Skeletal muscle cell (primary cell): Measurements from ENCODE around the gene FES.
"Not testable (repeated sequence)": the region's sequence is repeated elsewhere in the genome, so short reads cannot be mapped to it uniquely, and the experiment has no call there.

ENCODE experiments used
- DNase-seq: peaks from one replicate; pipeline ENCODE4 v3.0.0-alpha.2; 2010; ENCODE audit warnings: low read depth
- H3K4me3 ChIP-seq: 2 replicates; pipeline ENCODE4 v1.5.1; 2011; ENCODE audit warnings: low read depth, mild to moderate bottlenecking, control low read depth, low read length, moderate library complexity

Gene FES

DNA sequence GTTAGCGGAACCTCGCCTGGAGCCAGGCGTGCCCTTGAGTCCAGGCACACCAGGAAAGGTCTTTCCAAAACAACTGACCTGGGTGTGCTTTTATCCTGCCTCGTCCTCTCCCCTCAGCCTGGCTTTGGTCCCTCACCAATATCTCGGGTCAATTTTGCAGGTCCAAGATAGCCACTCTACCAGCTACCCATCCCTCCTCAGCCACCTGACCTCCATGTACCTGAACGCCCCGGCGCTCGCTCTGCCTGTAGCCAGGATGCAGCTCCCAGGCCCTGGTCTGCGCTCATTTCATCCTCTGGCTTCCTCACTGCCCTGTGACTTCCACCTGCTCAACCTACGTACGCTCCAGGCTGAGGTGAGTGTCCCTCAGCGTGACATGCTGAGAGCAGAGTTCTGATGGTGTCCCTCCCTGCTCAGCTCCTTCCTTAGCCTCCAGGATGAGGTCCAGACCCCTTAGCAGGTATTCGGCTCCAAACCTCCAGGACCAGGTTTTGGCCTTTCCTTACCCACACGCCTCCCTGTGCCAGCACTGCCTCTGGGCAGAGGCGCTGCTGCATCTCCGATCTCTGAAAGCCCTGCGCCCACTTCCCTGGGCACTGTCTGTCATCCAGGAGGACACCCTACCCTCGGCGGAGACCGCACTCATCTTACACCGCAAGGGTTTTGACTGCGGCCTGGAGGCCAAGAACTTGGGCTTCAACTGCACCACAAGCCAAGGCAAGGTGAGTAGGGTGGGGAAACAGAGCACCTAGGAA is 33.9 kb downstream of the FES start:
- DNase-seq = no peak
- H3K4me3 ChIP-seq = no peak overlapping the region

DNA sequence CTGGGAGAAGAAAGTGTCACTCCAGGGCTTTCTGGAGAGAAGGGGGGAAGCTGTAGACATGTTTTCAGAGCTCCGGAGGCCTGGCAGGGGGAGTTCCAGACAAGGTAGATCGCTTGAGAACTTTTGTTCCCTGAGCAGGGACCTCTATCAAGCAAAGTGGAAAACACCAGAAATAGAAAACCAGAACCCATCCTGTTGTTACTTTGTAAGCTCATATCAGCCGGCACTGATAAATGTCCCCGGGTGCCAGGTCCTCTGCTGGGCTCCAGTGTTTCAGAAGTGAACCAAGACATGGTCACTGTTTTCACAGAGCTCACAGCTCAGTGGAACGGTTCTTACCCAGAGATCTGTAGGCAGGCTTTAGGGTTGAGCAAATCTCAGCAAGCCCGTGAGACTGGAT is 34.5 kb downstream of the FES start:
- no peak for DNase-seq
- no peak overlapping the region for H3K4me3 ChIP-seq

DNA sequence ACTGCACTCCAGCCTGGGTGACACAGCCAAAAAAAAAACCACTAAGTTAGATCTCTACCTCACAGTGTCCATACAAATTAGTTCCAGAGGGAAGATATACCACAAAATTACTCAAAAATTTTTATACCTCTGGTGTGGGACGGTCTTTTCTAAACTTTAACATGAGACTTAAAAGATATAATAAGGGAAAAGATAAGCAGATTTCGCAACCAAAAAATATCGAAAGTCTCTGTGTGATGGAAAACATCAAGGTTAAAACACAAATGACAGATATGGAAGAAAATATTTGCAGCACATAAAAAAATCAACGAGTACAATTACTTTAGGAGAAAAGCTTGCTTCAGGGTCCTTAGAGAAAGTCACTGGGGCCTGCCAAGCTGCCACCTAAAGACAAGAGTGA is 37.6 kb downstream of the FES start:
- DNase-seq = no peak
- no peak overlapping the region for H3K4me3 ChIP-seq

DNA sequence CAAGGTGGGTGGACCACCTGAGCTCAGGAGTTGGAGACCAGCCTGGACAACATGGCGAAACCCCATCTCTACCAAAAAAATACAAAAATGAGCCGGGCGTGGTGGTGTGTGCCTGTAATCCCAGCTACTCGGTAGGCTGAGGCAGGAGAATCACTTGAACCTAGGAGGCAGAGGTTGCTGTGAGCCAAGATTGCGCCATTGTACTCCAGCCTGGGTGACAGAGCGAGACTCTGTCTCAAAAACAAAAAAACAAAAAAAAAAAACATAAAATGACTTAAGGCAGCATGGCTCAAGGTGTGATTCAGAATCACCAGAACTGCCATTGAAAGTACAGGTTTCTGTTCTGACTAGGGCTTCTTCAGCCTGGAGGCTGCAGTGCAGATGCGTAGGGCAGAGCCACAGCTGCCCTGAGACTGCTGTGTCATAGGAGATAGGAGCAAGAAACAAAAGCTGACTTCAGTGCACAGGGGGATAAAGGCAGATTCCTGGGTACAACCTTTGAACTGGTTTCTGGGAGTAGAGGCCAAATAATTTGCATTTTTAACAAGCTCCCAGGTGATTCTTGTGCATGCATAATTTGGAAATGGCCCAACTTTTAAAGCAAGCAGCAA is 38.5 kb downstream of the FES start:
- DNase-seq, H3K4me3 ChIP-seq: not testable (repeated sequence)

DNA sequence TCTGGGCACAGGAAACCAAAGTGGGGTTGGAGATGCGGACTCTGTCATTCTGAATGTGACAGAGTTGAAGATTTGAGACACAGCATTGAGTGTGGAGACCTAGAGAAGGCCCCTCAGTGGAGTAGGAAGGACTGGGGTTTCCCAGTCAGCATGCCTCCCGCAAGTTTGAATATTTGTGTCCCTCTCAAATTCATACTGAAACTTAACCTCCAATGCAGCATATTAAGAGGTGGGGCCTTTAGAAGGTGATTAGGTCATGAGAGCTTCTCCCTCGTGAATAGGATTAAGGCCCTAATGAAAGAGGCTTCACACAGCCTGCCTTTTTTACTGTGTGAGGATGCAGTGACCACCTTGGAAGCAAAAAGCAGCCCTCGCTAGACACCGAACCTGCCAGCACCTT is 40.1 kb downstream of the FES start:
- no peak for DNase-seq
- H3K4me3 ChIP-seq = no peak overlapping the region

DNA sequence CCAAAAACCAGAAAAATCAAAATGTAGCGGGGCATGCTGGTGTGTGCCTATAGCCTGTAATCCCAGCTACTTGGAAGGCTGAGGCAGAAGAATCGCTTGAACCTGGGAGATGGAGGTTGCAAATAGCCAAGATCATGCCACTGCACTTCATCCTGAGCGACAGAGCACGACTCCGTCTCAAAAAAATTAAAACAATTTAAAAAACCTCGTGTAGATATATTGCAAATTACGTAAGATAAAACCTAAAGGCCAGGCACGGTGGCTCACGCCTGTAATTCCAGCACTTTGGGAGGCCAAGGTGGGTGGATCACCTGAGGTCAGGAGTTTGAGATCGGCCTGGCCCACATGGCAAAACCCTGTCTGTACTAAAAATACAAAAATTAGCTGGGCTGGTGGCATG is 42.5 kb downstream of the FES start:
- DNase-seq, H3K4me3 ChIP-seq: not testable (repeated sequence)

DNA sequence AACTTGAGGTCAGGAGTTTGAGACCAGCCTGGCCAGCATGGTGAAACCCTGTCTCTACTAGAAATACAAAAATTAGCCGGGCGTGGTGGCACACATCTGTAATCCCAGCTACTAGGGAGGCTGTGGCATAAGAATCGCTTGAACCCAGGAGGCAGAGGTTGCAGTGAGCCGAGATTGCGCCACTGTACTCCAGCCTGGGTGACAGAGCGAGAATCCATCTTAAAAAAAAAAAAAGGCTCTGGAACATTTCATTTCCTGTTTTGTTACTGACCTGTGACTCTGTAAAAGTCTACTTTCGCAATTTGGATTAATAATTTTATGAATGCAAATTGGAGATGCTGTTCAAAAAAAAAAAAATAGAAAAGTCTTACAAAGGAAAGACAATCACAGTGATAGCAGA is 43.8 kb downstream of the FES start:
- H3K4me3 ChIP-seq, DNase-seq: not testable (repeated sequence)

DNA sequence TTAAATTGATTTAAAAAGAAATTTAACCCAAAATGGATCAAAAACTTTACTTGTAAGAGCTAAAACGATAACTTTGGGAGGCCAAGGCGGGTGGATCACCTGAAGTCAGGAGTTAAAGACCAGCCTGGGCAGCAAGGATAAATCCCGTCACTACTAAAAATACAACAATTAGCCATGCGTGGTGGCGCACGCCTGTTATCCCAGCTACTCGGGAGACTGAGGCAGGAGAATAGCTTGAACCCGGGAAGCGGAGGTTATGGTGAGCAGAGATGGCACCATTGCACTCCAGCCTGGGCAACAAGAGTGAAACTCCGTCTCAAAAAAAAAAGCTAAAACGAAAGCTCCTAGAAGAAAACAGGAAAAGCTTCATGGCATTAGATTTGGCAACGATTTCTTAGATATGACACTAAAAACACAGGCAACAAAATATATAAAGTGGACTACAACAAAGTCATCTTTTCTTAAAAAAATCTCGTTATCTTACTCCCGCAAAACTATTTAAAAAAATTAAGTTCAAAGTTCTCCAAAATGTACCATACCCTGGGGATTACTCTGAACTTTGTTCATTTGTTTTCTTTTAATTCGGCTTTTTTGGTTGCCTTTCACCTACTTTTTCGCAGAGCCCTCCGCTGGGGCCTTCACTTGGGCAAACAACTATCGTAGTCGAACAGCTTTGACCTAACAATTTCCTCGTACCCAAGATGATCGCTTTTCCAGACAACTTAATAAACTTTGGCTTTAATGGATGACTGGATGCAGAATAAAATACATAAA is 45.1 kb downstream of the FES start:
- DNase-seq = no peak
- H3K4me3 ChIP-seq = peak overlapping the region; percentile 58

DNA sequence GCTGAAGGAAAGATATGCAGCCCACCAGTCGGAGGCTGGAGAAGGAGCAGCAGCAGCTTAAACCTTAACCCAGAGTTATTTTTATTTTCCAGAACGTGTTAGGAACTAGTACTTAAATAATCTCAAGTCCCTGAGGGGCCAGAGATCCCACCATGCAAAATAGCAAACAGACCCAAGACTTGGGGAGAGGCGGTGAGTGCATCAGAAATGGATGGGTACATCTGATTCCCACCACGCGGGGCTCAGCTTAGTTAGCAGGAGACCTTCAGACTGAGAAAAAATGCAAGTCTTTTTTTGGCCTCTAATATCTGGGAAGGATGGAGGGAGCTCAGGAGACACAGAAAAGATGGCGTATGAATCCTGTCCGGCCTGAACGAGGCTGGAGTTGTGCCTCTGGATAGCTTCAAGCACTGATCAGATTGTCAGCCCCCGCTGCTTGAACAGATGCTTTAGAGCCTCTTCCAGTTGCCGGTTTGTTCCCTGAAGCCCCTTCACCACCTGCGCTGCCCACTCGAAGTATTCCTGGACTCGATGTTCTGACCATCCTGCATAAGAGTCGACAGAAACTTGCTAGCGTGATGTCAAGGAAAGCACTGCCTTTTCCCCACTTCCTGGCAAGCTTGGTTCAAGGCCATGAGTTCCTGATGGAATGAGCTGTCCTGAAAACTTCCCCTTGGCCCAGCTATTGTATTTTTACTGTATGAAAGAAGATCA is 46.7 kb downstream of the FES start:
- no peak for DNase-seq
- H3K4me3 ChIP-seq = no peak overlapping the region

DNA sequence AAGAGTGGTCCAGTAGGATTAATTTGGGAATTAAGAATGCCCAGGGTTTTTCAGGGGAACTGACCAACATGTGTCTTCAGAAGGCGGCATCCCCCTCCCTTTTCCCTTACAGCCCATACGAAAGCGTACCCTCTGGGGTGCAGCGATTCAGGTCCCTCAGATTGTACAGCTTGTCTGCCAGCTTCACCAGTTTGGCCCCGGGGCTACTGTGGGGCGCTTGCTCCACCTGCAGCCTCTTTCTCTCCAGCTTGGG is 47.2 kb downstream of the FES start:
- no peak for DNase-seq
- peak overlapping the region; percentile 71 for H3K4me3 ChIP-seq

DNA sequence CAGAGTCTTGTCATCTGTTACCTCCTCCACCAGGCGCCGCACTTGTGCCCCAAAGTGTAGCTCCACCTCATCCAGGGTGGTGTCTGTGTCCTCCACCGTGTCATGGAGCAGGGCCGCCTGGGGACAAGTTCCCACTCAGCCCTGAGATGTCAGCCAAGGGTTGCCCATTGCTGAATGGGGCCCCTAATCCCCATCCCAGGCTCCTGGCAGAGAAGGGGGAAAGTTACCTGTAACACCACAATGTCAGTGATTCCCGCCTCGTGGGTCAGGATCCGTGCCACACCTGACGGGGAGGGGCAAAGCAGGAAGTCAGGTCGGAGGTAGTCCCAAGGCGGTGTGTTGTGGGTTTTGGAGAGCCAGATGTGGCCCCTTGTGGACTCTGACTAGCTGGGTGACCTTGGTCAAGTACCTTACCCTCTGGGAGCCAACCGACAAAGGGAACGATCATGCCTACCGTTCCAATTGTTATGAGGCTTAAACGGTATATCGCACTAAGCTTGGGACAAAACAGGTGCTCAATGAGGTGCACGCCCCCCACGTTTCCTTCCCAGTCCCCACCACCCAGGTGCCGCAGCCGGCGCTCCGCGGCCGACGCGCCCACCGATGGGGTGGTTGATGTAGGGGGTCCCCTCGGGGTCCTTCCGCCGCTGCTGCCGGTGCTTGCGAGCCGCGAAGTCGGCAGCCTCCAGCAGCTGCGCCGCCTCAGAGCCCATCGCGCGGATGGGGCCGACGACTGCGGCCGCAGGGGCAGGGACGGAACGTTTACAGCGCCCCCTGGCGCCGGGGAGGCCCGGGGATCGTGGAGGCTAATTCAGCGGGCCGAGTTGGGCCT is 47.7 kb downstream of the FES start, which contains the start of gene HDDC3:
Gene HDDC3 (minus strand): TSS at position 722 of the 832 bp plus-strand sequence. CDS start 9 bp downstream, at position 713.
- H3K4me3 ChIP-seq = peak within 1 kb of the TSS; percentile 71
- DNase-seq = peak; percentile 33

DNA sequence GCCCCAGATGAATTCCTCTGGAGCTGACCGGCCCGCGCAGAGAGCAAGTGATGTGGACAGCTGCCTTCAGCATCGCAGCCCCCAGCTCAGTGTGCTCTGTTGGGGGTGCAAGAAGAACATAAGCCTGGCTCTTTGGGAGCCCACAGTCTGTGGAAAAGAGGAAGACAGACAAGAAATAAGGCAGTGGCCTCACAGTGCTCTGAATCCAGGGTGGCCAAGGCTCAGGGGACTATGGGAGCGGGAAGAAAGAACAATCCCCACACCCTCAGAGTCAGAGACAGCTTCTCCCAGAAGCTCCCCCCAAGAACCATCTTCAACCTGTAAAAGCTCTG is 48.3 kb downstream of the FES start:
- DNase-seq = no peak
- H3K4me3 ChIP-seq = peak overlapping the region; percentile 71

DNA sequence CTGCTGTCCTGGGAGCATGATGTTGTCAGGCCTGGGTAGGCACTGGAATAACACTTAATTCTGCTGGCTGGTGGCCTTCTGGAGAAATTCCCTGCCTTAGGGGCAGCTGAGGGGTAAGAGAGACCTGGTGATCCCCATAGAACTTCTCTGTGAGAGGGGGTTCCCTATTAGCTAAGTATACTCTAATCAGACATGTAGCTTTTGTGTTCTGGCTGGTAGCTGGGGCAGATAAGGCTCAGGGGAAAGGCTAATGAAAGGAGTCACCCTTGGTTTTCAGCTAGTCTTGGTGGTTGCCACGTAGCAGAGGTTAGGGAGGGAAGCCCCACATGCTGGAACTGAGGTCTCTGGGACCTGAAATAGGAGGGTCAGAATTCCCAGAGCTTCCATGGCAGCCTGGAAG is 49.0 kb downstream of the FES start:
- DNase-seq = no peak
- H3K4me3 ChIP-seq = no peak overlapping the region

DNA sequence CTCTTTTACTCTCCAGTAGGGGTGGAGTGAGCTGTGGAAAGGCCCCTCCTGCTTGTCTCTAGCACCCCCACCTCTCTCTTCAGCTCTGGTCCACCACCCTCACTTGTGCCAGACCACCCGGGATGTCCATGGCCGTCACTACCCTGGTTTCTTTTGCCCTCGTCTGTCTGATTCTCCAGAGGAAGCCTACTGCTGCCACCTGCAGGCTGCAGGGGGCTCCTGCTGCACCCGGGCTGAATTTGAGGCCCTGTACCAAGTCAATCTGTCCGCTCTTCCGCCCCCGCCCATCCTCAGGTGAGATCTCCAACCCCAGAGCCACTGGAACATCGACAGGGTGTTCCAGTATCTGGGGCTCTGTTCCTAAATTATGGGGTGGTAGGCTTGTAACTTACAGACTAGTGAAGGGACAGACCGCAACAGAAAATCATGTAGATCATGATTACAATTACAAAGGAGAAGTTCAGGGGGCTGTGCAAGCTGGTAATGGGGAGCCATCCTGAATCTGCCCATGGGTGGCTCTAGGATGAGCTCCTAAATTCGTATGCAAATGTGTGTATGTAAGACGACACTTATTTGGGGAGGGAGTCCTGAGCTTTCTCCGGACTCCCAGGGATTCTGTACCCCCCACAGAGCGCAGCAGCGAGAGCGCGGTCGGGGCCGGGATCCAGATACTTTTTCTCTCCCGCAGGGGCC is 50.1 kb downstream of the FES start:
- peak; percentile 40 for DNase-seq
- H3K4me3 ChIP-seq = peak overlapping the region; percentile 71

DNA sequence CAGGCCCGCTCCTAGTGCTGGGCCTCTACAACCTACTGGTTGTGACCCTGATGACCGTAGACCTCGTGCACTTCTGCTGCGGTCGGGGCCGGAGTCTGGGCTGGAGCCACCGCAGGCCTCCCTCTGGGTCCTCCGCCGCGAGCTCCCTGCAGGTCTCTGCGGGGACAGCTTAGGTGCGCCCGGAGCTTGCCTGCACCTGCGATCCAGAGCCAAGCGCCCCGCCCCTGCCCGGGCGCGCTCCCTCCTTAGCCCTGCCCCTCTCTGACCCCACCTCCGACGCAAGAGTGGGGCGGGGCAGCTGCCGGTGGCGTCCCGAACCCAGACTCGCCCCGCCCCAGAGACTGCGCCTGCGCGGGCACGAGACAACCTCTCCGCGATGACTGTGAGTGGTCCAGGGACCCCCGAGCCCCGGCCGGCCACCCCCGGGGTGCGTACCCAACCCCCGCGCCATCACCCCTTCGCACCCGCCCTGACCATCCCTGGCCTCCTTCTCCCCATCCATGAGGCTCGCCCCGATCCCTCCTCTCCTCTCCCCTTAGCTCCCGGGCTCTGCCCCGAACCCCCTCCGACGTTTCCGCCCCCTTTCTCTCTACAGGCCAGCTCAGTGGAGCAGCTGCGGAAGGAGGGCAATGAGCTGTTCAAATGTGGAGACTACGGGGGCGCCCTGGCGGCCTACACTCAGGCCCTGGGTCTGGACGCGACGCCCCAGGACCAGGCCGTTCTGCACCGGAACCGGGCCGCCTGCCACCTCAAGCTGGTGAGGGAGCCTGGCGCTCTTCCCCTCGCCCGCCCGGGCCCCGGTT is 50.8 kb downstream of the FES start, which contains the start of gene UNC45A:
Gene UNC45A (plus strand): TSS at position 337 of the 803 bp plus-strand sequence. CDS start 40 bp downstream, at position 377.
- peak within 1 kb of the TSS; percentile 71 for H3K4me3 ChIP-seq
- peak; percentile 49 for DNase-seq

DNA sequence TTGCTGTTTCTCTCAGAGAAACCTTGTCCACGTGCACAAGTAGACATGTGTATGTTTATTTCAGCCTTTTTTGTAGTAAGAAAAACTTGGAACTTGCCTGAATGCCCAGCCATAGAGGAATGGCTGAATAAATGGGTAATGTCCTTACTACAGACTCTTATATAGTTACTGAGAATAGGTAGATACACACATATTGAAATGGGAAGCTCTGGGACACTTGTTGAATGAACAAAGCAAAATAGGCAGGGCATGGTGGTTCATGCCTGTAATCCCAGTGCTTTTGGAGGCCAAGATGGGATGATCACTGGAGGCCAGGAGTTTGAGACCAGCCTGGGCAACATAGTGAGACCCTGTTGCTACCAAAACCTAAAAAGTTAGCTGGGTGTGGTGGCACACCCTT is 52.5 kb downstream of the FES start:
- H3K4me3 ChIP-seq = no peak overlapping the region
- DNase-seq = no peak

DNA sequence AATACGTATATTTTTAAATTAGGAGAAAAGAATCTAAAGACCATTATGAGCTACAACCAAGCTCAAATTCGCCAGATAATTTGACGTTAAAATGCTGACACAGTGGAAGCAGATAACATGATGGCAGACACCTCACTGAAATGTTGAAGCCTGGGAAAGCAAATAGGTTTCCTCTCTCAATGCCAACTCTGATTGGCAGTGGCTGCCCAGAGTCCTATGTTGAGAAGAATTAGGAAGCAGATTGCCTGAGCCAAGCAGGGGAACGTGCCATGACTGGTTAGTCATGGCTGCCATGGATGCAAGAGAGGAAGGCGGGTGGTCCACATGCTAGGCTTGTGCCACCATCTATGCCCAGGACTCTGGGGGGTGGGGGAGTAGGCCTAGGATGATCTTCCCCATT is 54.0 kb downstream of the FES start:
- H3K4me3 ChIP-seq = no peak overlapping the region
- DNase-seq = no peak

DNA sequence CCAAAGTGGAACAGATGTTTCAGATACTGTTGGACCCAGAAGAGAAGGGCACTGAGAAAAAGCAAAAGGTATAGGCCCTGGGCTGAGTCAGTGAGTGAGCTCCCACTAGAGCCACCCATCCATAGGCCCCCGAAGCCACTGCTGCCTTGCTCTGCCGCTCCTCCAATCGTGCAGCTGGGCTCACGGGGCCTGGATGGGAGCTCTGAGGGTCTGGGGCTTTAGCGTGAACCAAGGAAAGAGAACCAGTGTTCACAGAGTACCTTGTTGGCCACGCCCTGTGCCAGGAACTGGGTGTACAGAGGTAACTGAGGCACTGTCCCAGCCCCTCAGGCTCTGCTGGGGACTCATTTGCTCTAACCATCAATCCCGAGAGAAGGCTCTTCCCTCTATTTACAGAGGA is 55.5 kb downstream of the FES start:
- no peak overlapping the region for H3K4me3 ChIP-seq
- DNase-seq = no peak
